K562 (cell line): ENCODE results near the gene PCDH9. TPM values are rescaled to one million over a fixed set of nuclear protein-coding genes. Genes with fewer than 3 reads are reported as not detected.

Source experiments
- ATAC-seq: fragments of 200-7000 bp; cut with Tn5 transposase; 3 replicates; pipeline ENCODE4 v1.9.1; 2020; ENCODE audit warnings: moderate library complexity
- BruUV-seq: library from RNA; stranded (reverse); fragments of 400-500 nt; replicated peaks from 2 replicates; lab custom pipeline; 2021; lab: Mats Ljungman, UMichigan
- CTCF ChIA-PET: fragments of 300-600 bp; formaldehyde crosslinking; extraction: SDS; loops from one replicate; lab custom pipeline; 2021; ENCODE audit warnings: low intra/inter-chr PET ratio; lab: Yijun Ruan, JAX
- POLR2A ChIA-PET: fragments of 300-600, 350-650 bp; sonication (Branson Sonifier 250); formaldehyde crosslinking; extraction: SDS; loops from one replicate; lab custom pipeline; 2021; ENCODE audit warnings: antibody characterized with exemption, inconsistent platforms; lab: Yijun Ruan, JAX
- DNase-seq, 4 experiments: peaks; one replicate each; pipeline versions ENCODE4 v3.0.0 to v3.0.0-alpha.2; 2011 to 2018; ENCODE audit warnings: low spot score in 3 of 4, mixed read lengths in 3 of 4; ENCODE audit errors: extremely low read depth in 1 of 4
- FAIRE-seq: peaks from 2 replicates; lab custom pipeline; 2011; peaks lifted over from hg19 to GRCh38; lab: Jason Lieb, UNC
- H2AFZ ChIP-seq: 2 replicates; pipeline ENCODE4 v1.6.0; 2011; ENCODE audit warnings: low read depth, low read length, control low read depth, inconsistent platforms
- H3K27ac ChIP-seq: fragments of 200-600 bp; 3 replicates; pipeline ENCODE4 v1.8.0; 2011; ENCODE audit warnings: low read depth, mild to moderate bottlenecking, control low read depth, inconsistent platforms, low read length, moderate library complexity, mixed read lengths; ENCODE audit errors: extremely low read depth
- H3K27me3 ChIP-seq, 2 experiments: fragments of 300-600 bp in 1 of 2; 2 replicates in 1 of 2; 3 replicates in 1 of 2; pipeline versions ENCODE4 v1.6.0 to v1.8.0; 2011; ENCODE audit warnings: inconsistent platforms in 2 of 2, low read length in 2 of 2, mild to moderate bottlenecking in 1 of 2, mixed read lengths in 1 of 2, moderate library complexity in 1 of 2; ENCODE audit not compliant: control insufficient read depth in 2 of 2, insufficient read depth in 2 of 2
- H3K36me3 ChIP-seq: fragments of 300-600 bp; 3 replicates; pipeline ENCODE4 v1.8.0; 2011; ENCODE audit warnings: mild to moderate bottlenecking, low read length, inconsistent platforms; ENCODE audit not compliant: control insufficient read depth, insufficient read depth
- H3K4me1 ChIP-seq, 2 experiments: fragments of 200-600 bp in 1 of 2; replicated peaks in 1 of 2; 2 replicates in 1 of 2; 3 replicates in 1 of 2; pipeline versions ENCODE4 v1.5.1 to v1.8.0; 2011; ENCODE audit warnings: inconsistent platforms in 2 of 2, low read length in 2 of 2, mild to moderate bottlenecking in 1 of 2, mixed read lengths in 1 of 2, moderate library complexity in 1 of 2; ENCODE audit not compliant: control insufficient read depth in 2 of 2, insufficient read depth in 2 of 2
- H3K4me2 ChIP-seq: 2 replicates; pipeline ENCODE4 v1.6.1; 2011; ENCODE audit warnings: low read length, control low read depth, inconsistent platforms, mixed read lengths; ENCODE audit not compliant: insufficient read depth
- H3K4me3 ChIP-seq: fragments of 200-600 bp; sonication (generic), shearing (Covaris generic); 2 replicates; pipeline ENCODE4 v1.5.1; 2016; ENCODE audit warnings: control low read depth, inconsistent platforms
- H3K79me2 ChIP-seq: fragments of 200-600 bp; 3 replicates; pipeline ENCODE4 v1.8.0; 2011; ENCODE audit warnings: low read length, inconsistent platforms; ENCODE audit not compliant: control insufficient read depth, insufficient read depth
- H3K9ac ChIP-seq, 2 experiments: 2 replicates each; pipeline versions ENCODE4 v1.6.0 to v1.6.1; 2011; ENCODE audit warnings: low read depth in 2 of 2, low read length in 2 of 2, control low read depth in 1 of 2, inconsistent platforms in 1 of 2, mild to moderate bottlenecking in 1 of 2, mixed read lengths in 1 of 2; ENCODE audit not compliant: insufficient read depth in 1 of 2
- H3K9me1 ChIP-seq: one replicate; pipeline ENCODE4 v1.6.0; 2011; ENCODE audit warnings: inconsistent platforms, mild to moderate bottlenecking, low read length, moderate library complexity; ENCODE audit not compliant: control insufficient read depth, insufficient read depth
- H3K9me3 ChIP-seq: replicated peaks from 2 replicates; pipeline ENCODE4 v1.5.1; 2011; ENCODE audit warnings: low read depth, low read length, inconsistent platforms; ENCODE audit not compliant: control insufficient read depth, insufficient read depth
- H4K20me1 ChIP-seq: replicated peaks from 2 replicates; pipeline ENCODE4 v1.6.1; 2011; ENCODE audit warnings: low read length, inconsistent platforms, mixed read lengths; ENCODE audit not compliant: control insufficient read depth, insufficient read depth
- DDX20 ChIP-seq: fragments of 450-650 bp; IDR thresholded peaks from 2 replicates; pipeline ENCODE4 v1.6.1; 2016; ENCODE audit warnings: missing genetic modification characterization, low read depth, mild to moderate bottlenecking, missing compliant biosample characterization, moderate library complexity
- E2F3 ChIP-seq: fragments of 250-450 bp; sonication (Bioruptor Pico); IDR thresholded peaks from 2 replicates; pipeline ENCODE4 v1.4.0; 2020; ENCODE audit warnings: mild to moderate bottlenecking
- FOS ChIP-seq: IDR thresholded peaks from 3 replicates; pipeline ENCODE4 v1.6.1; 2011; ENCODE audit not compliant: insufficient read length; ENCODE audit errors: extremely low read depth
- HIVEP1 ChIP-seq: fragments of 250-450 bp; sonication (Bioruptor Pico); IDR thresholded peaks from 2 replicates; pipeline ENCODE4 v1.4.0; 2020; ENCODE audit warnings: mild to moderate bottlenecking
- HSF4 ChIP-seq: fragments of 250-450 bp; sonication (Bioruptor Pico); IDR thresholded peaks from 2 replicates; pipeline ENCODE4 v2.1.2; 2022; ENCODE audit warnings: mild to moderate bottlenecking, moderate library complexity, borderline replicate concordance
- KLF1 ChIP-seq: fragments of 450-650 bp; IDR thresholded peaks from 2 replicates; pipeline ENCODE4 v1.6.1; 2016; ENCODE audit warnings: missing genetic modification characterization, missing compliant biosample characterization
- MXD1 ChIP-seq: fragments of 250-450 bp; sonication (Bioruptor Pico); IDR thresholded peaks from 2 replicates; pipeline ENCODE4 v1.8.0; 2021; ENCODE audit warnings: borderline replicate concordance, mild to moderate bottlenecking, moderate library complexity; ENCODE audit not compliant: poor library complexity, severe bottlenecking
- MXI1 ChIP-seq: IDR thresholded peaks from 2 replicates; pipeline ENCODE4 v1.6.1; 2011; ENCODE audit warnings: low read depth, mild to moderate bottlenecking, improper control_type of control experiment, low read length
- NFATC3 ChIP-seq: fragments of 450-650 bp; IDR thresholded peaks from 2 replicates; pipeline ENCODE4 v1.6.1; 2017; ENCODE audit warnings: mild to moderate bottlenecking
- RBFOX2 ChIP-seq: fragments of 200-400 bp; formaldehyde crosslinking; IDR thresholded peaks from 2 replicates; pipeline ENCODE4 v1.6.1; 2017; ENCODE audit warnings: low read depth, mild to moderate bottlenecking, low read length, moderate library complexity
- SIN3A ChIP-seq, 2 experiments: fragments of 150-350 bp in 1 of 2; IDR thresholded peaks; 2 replicates each; pipeline ENCODE4 v1.6.1; 2011 to 2016; ENCODE audit warnings: borderline replicate concordance in 2 of 2, low read depth in 2 of 2, low read length in 2 of 2, mild to moderate bottlenecking in 2 of 2, moderate library complexity in 2 of 2; ENCODE audit not compliant: control insufficient read depth in 1 of 2
- SNRNP70 ChIP-seq: fragments of 200-400 bp; formaldehyde crosslinking; optimal IDR thresholded peaks from 2 replicates; pipeline ENCODE3; 2017; ENCODE audit warnings: low read depth, low read length
- WGBS: fragments of 100-300 bp; shearing (Covaris generic); methylation state at CpG from one replicate; pipeline ENCODE4 v1.1.6; 2016; ENCODE audit warnings: low coverage, mixed read lengths; ENCODE audit not compliant: insufficient coverage; ENCODE audit errors: missing lambda C conversion rate; 5-methylcytosine and 5-hydroxymethylcytosine counted together
- in situ Hi-C: fragments of 300-500 bp; cut with MboI; formaldehyde crosslinking; loops from 4 replicates; pipeline ENCODE4 v1.15.0; 2018; ENCODE audit warnings: inconsistent platforms, mixed read lengths
- intact Hi-C: fragments of 100-400 bp; cut with micrococcal nuclease; formaldehyde crosslinking; loops from 2 replicates; pipeline ENCODE4 v1.14.2; 2022
- polyA plus RNA-seq, 8 experiments: library from polyadenylated mRNA; depleted of rRNA in 4 of 8; stranded (reverse) in 5 of 8; unstranded in 3 of 8; fragments of >200 nt; fragmentation: Nextera tagmentation in 2 of 8; fragmentation: Illumina TruSeq in 1 of 8; extraction: Ambion mirVana in 2 of 8; extraction: Trizol in 1 of 8; gene quantifications; 2 replicates each; pipeline versions ENCODE4 v1.2.1 to v1.2.3, GENCODE V29; 2011 to 2014; ENCODE audit warnings: inconsistent platforms in 1 of 8, missing spikeins in 1 of 8
- total RNA-seq, 7 experiments: library from RNA; depleted of rRNA in 6 of 7; stranded (reverse); fragments of >200 nt in 6 of 7; fragmentation: Illumina TruSeq in 2 of 7; extraction: Trizol in 2 of 7; gene quantifications; 2 replicates each; pipeline versions ENCODE4 v1.2.1 to v1.2.3, GENCODE V29; 2011 to 2021; ENCODE audit warnings: low replicate concordance in 1 of 7
- TF ChIP-seq, protein P1 (sequence below), 3 experiments: IDR thresholded peaks in 2 of 3; conservative IDR thresholded peaks in 1 of 3; 2 replicates each; pipeline ENCODE4 v1.5.1; 2011 to 2012; ENCODE audit warnings: low read length in 3 of 3, mild to moderate bottlenecking in 3 of 3, control low read depth in 2 of 3, improper control_type of control experiment in 1 of 3, inconsistent platforms in 1 of 3, low read depth in 1 of 3, mixed read lengths in 1 of 3, moderate library complexity in 1 of 3; ENCODE audit not compliant: insufficient read depth in 2 of 3

Gene PCDH9
- total and polyA plus RNA-seq, 9 of the 15 experiments (the other 6 are each of a cell fraction or from before 2014, with no cell fraction given) = 1.1 to 6.7 (median 4.9) TPM

- no peak overlapping the region for H3K4me2 ChIP-seq
- H3K9me3 ChIP-seq = no peaks in the 10 kb centered on the region
- DNase-seq (no peak), ATAC-seq (no peak)
- no TSS peak for BruUV-seq
- POLR2A ChIA-PET = interaction anchor here (0.6 kb wide), 1 partner anchor 331 kb away, joined by 3 read pairs; no protein-coding TSS in a partner anchor
- 18% methylated on average over 1 of the region's 1 CpG for WGBS
- H4K20me1 ChIP-seq = no peaks in the 10 kb centered on the region
- H3K27me3 ChIP-seq = no peaks in the 10 kb centered on the region
- no peaks in the 10 kb centered on the region for H3K9me1 ChIP-seq
- in situ Hi-C loops = no loop called here
- no peaks in the 10 kb centered on the region for H3K36me3 ChIP-seq
- H3K27ac ChIP-seq = no peak overlapping the region
- CTCF ChIA-PET = no interaction called here
- H3K9ac ChIP-seq = no peak overlapping the region
- H3K4me1 ChIP-seq = no peaks in the 10 kb centered on the region
- H3K79me2 ChIP-seq = no peaks in the 10 kb centered on the region
- no peak overlapping the region for H3K4me3 ChIP-seq
- TF ChIP-seq KLF1 (tag) (no peak), SIN3A (IDR thresholded peaks at IDR 0.05; ENCODE audit: borderline replicate concordance in 2 of 2, control insufficient read depth in 1 of 2, low read depth in 2 of 2, low read length in 2 of 2) (no peak), MXD1 (CRISPR knock-in tag) (no peak), RBFOX2 (no peak), FOS (no peak), MXI1 (no peak), E2F3 (no peak), HSF4 (CRISPR knock-in tag) (no peak), NFATC3 (no peak), DDX20 (tag) (no peak), SNRNP70 (no peak), HIVEP1 (CRISPR knock-in tag) (no peak)
- TF ChIP-seq, protein P1, sequence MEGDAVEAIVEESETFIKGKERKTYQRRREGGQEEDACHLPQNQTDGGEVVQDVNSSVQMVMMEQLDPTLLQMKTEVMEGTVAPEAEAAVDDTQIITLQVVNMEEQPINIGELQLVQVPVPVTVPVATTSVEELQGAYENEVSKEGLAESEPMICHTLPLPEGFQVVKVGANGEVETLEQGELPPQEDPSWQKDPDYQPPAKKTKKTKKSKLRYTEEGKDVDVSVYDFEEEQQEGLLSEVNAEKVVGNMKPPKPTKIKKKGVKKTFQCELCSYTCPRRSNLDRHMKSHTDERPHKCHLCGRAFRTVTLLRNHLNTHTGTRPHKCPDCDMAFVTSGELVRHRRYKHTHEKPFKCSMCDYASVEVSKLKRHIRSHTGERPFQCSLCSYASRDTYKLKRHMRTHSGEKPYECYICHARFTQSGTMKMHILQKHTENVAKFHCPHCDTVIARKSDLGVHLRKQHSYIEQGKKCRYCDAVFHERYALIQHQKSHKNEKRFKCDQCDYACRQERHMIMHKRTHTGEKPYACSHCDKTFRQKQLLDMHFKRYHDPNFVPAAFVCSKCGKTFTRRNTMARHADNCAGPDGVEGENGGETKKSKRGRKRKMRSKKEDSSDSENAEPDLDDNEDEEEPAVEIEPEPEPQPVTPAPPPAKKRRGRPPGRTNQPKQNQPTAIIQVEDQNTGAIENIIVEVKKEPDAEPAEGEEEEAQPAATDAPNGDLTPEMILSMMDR (IDR thresholded peaks at IDR 0.05 in 2 of 3, conservative IDR thresholded peaks at IDR 0.05 in 1 of 3; ENCODE audit: insufficient read depth in 2 of 3, low read depth in 1 of 3, low read length in 3 of 3) = no peak
- TF ChIP-seq, all 486 proteins: peak for 0
- H2AFZ ChIP-seq = no peak overlapping the region
- FAIRE-seq = no peak
- intact Hi-C loops = no loop called here
Observed at GRCh38 chr13:66759919-66760318, 470.2 kb downstream of the PCDH9 start.
